ENCODE data around the gene MPP7. TPM values are rescaled to one million over a fixed set of nuclear protein-coding genes. Genes with fewer than 3 reads are reported as not detected.

MPP7 gene
- total and polyA plus RNA-seq, 2 of the 8 experiments (the other 6 are each of a cell fraction or from before 2014, with no cell fraction given), result 1.9 to 9.3 TPM

DNA sequence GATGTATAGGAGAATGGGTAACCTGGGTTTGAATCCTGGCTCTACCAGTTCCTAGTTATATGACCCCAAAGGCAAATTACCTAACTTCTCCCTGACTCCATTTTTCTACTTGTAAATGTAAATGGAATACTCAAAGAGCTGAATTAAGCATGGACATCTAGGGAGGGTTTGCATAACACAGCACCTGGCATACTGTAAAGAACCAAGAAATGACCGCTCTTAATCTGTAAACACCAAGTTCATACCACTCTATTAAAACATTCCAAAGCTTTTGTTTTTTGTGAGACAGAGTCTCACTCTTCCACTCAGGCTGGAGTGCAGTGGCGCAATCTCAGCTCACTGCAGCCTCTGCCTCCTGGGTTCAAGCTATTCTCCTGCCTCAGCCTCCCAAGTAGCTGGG lies 19.6 kb downstream of the MPP7 start (continued):
- TF ChIP-seq, protein P1, sequence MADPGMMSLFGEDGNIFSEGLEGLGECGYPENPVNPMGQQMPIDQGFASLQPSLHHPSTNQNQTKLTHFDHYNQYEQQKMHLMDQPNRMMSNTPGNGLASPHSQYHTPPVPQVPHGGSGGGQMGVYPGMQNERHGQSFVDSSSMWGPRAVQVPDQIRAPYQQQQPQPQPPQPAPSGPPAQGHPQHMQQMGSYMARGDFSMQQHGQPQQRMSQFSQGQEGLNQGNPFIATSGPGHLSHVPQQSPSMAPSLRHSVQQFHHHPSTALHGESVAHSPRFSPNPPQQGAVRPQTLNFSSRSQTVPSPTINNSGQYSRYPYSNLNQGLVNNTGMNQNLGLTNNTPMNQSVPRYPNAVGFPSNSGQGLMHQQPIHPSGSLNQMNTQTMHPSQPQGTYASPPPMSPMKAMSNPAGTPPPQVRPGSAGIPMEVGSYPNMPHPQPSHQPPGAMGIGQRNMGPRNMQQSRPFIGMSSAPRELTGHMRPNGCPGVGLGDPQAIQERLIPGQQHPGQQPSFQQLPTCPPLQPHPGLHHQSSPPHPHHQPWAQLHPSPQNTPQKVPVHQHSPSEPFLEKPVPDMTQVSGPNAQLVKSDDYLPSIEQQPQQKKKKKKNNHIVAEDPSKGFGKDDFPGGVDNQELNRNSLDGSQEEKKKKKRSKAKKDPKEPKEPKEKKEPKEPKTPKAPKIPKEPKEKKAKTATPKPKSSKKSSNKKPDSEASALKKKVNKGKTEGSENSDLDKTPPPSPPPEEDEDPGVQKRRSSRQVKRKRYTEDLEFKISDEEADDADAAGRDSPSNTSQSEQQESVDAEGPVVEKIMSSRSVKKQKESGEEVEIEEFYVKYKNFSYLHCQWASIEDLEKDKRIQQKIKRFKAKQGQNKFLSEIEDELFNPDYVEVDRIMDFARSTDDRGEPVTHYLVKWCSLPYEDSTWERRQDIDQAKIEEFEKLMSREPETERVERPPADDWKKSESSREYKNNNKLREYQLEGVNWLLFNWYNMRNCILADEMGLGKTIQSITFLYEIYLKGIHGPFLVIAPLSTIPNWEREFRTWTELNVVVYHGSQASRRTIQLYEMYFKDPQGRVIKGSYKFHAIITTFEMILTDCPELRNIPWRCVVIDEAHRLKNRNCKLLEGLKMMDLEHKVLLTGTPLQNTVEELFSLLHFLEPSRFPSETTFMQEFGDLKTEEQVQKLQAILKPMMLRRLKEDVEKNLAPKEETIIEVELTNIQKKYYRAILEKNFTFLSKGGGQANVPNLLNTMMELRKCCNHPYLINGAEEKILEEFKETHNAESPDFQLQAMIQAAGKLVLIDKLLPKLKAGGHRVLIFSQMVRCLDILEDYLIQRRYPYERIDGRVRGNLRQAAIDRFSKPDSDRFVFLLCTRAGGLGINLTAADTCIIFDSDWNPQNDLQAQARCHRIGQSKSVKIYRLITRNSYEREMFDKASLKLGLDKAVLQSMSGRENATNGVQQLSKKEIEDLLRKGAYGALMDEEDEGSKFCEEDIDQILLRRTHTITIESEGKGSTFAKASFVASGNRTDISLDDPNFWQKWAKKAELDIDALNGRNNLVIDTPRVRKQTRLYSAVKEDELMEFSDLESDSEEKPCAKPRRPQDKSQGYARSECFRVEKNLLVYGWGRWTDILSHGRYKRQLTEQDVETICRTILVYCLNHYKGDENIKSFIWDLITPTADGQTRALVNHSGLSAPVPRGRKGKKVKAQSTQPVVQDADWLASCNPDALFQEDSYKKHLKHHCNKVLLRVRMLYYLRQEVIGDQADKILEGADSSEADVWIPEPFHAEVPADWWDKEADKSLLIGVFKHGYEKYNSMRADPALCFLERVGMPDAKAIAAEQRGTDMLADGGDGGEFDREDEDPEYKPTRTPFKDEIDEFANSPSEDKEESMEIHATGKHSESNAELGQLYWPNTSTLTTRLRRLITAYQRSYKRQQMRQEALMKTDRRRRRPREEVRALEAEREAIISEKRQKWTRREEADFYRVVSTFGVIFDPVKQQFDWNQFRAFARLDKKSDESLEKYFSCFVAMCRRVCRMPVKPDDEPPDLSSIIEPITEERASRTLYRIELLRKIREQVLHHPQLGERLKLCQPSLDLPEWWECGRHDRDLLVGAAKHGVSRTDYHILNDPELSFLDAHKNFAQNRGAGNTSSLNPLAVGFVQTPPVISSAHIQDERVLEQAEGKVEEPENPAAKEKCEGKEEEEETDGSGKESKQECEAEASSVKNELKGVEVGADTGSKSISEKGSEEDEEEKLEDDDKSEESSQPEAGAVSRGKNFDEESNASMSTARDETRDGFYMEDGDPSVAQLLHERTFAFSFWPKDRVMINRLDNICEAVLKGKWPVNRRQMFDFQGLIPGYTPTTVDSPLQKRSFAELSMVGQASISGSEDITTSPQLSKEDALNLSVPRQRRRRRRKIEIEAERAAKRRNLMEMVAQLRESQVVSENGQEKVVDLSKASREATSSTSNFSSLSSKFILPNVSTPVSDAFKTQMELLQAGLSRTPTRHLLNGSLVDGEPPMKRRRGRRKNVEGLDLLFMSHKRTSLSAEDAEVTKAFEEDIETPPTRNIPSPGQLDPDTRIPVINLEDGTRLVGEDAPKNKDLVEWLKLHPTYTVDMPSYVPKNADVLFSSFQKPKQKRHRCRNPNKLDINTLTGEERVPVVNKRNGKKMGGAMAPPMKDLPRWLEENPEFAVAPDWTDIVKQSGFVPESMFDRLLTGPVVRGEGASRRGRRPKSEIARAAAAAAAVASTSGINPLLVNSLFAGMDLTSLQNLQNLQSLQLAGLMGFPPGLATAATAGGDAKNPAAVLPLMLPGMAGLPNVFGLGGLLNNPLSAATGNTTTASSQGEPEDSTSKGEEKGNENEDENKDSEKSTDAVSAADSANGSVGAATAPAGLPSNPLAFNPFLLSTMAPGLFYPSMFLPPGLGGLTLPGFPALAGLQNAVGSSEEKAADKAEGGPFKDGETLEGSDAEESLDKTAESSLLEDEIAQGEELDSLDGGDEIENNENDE (IDR thresholded peaks at IDR 0.05; ENCODE audit: insufficient replicate concordance, low read length), result no peak
- no peak for TF ChIP-seq CREB1 (IDR thresholded peaks at IDR 0.05)
- no peak for TF ChIP-seq PHF8 (conservative IDR thresholded peaks at IDR 0.05; ENCODE audit: low read depth, low read length)
- TF ChIP-seq BCL11A (IDR thresholded peaks at IDR 0.05; ENCODE audit: low read depth in 2 of 2, low read length in 2 of 2), result no peak
- no peak for TF ChIP-seq SIX5 (IDR thresholded peaks at IDR 0.05; ENCODE audit: low read depth, low read length)
- TF ChIP-seq TAF7 (optimal IDR thresholded peaks at IDR 0.05; ENCODE audit: borderline replicate concordance, low read depth, low read length), result no peak
- TF ChIP-seq, protein P2, sequence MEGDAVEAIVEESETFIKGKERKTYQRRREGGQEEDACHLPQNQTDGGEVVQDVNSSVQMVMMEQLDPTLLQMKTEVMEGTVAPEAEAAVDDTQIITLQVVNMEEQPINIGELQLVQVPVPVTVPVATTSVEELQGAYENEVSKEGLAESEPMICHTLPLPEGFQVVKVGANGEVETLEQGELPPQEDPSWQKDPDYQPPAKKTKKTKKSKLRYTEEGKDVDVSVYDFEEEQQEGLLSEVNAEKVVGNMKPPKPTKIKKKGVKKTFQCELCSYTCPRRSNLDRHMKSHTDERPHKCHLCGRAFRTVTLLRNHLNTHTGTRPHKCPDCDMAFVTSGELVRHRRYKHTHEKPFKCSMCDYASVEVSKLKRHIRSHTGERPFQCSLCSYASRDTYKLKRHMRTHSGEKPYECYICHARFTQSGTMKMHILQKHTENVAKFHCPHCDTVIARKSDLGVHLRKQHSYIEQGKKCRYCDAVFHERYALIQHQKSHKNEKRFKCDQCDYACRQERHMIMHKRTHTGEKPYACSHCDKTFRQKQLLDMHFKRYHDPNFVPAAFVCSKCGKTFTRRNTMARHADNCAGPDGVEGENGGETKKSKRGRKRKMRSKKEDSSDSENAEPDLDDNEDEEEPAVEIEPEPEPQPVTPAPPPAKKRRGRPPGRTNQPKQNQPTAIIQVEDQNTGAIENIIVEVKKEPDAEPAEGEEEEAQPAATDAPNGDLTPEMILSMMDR (IDR thresholded peaks at IDR 0.05; ENCODE audit: control extremely low read depth in 1 of 3, insufficient read depth in 1 of 3, low read depth in 1 of 3, low read length in 3 of 3), result no peak
- no peak for TF ChIP-seq RNF2 (IDR thresholded peaks at IDR 0.05; ENCODE audit: borderline replicate concordance, low read depth, low read length, missing control alignments, poor library complexity, severe bottlenecking)
- no peak for TF ChIP-seq KDM1A (IDR thresholded peaks at IDR 0.05; ENCODE audit: borderline replicate concordance, low read length)

Measured in H1 (cell line).